T-helper 9 cell (primary cell): ENCODE measurements around the gene RNF207.

Source experiments
- DNase-seq: peaks from one replicate; pipeline ENCODE4 v3.0.0-alpha.2; 2020

Gene RNF207

DNA sequence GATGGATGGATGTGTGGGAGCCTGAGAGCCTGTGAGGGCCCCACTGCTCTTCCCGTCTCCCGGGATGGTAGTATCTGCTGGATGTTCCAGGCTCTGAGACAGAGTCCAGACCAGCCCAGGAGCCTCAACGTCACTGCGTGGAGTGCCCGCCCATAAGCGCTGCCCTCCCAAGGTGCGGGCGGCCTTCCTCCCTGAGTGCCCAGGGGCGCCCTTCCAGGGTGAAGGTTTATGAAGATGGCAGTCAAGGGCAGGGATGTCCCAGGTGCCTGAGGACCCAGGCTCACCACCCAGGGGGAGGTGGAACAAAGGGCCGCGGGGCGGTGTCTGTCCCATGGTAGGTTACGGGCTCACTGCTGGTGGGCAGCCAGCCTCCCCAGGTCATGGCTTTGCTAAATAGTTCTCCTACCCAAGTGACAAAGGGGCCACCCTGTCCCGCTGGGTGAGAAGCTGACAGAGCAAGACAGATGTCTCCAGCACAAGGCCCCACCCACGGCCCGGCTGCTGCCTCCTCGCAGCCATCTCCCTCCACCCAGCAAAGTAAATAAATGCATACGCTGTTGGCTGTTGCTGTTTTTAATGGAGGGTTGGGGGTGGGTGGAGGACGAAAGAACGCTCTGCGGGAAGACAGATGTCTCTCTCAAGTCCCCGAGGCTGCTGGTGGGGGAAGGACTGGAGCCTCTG is 63.9 kb downstream of the RNF207 start:
- no peak for DNase-seq

DNA sequence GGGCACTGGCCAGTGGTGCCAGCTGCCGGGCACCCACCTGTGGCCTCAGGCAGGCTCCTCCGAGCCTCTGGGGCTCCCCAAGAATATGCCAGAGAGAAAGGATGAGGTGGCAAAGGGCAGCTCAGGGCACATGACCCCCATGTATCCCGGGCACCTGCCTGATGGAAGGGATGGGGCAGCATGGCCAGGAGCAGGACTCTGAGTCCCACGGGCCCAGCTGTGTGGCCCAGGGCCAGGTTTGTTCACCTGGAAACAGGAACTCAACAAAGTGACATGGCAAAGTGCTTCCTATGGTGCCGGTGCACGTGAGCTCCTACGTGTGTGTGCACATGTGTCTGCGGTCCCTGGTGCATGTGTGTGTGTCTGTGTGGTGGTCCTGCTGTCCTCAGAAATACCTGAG is 64.5 kb downstream of the RNF207 start:
- no peak for DNase-seq
